Stomach (tissue), 9 donors: ENCODE data around the gene CUX1. TPM values are rescaled to one million over a fixed set of nuclear protein-coding genes. Genes with fewer than 3 reads are reported as not detected.

Source experiments
- DNase-seq, 2 donors: peaks; one replicate each; pipeline versions ENCODE4 v3.0.0 to v3.0.0-alpha.2; 2013 to 2019
- H3K27ac ChIP-seq, 5 donors: fragments of 200-600 bp in 4 of 5; sonication (generic) in 4 of 5; one replicate each; pipeline ENCODE4 v1.5.1; 2013 to 2019; ENCODE audit warnings: mild to moderate bottlenecking in 1 of 5, moderate library complexity in 1 of 5
- H3K27me3 ChIP-seq, 3 donors: fragments of 200-600 bp; sonication (generic); one replicate each; pipeline ENCODE4 v1.5.1; 2017 to 2019; ENCODE audit warnings: mixed run types in 1 of 3
- H3K36me3 ChIP-seq, 4 donors: fragments of 200-600 bp; sonication (generic); 1 replicate in 3 of 4; 2 replicates in 1 of 4; pipeline ENCODE4 v1.5.1; 2016 to 2019
- H3K4me1 ChIP-seq, 4 donors: fragments of 200-600 bp; sonication (generic); one replicate each; pipeline ENCODE4 v1.5.1; 2016 to 2019
- H3K4me3 ChIP-seq, 4 donors: fragments of 200-600 bp; sonication (generic) in 3 of 4; one replicate each; pipeline ENCODE4 v1.5.1; 2016 to 2019; ENCODE audit warnings: mild to moderate bottlenecking in 1 of 4
- H3K9me3 ChIP-seq, 4 donors: fragments of 200-600 bp; sonication (generic); one replicate each; pipeline ENCODE4 v1.5.1; 2016 to 2019
- CTCF ChIP-seq, 7 experiments: fragments of 450-650 bp in 4 of 7; fragments of 200-600 bp in 3 of 7; sonication (generic) in 3 of 7; IDR thresholded peaks; one replicate each; pipeline ENCODE4 v1.5.1; 2016 to 2019; ENCODE audit warnings: antibody characterized with exemption in 7 of 7, control low read depth in 2 of 7, mild to moderate bottlenecking in 1 of 7
- EP300 ChIP-seq: sonication (generic); formaldehyde crosslinking; IDR thresholded peaks from one replicate; pipeline ENCODE4 v1.6.1; 2017; ENCODE audit warnings: antibody characterized with exemption
- POLR2A ChIP-seq, 4 donors: fragments of 450-650 bp; IDR thresholded peaks; one replicate each; pipeline ENCODE4 v1.6.1; 2016; ENCODE audit warnings: antibody characterized with exemption in 4 of 4, control low read depth in 2 of 4, mild to moderate bottlenecking in 1 of 4, moderate library complexity in 1 of 4
- POLR2AphosphoS5 ChIP-seq, 3 donors: sonication (generic); formaldehyde crosslinking; IDR thresholded peaks; one replicate each; pipeline ENCODE4 v1.6.1; 2016; ENCODE audit warnings: antibody characterized with exemption in 3 of 3
- whole genome bisulfite sequencing, 5 donors: extraction: QIAGEN DNeasy Blood & Tissue Kit in 3 of 5; methylation state at CpG; one replicate each; pipeline versions ENCODE4 v1.1.5 to v1.1.7; 2013 to 2018; 5-methylcytosine and 5-hydroxymethylcytosine counted together
- intact Hi-C: fragments of 100-400 bp; cut with DNase I; formaldehyde crosslinking; loops from one replicate; pipeline ENCODE4 v1.15.1; 2023; ENCODE audit warnings: low total_unique reads
- polyA plus RNA-seq, 3 donors: library from polyadenylated mRNA; stranded (reverse); fragments of 200-250 nt; gene quantifications; one replicate each; pipeline ENCODE4 v1.2.3, GENCODE V29; 2013
- total RNA-seq, 5 donors: library from RNA; depleted of rRNA; stranded (reverse); fragments of >200 nt; gene quantifications; one replicate each; pipeline versions ENCODE4 v1.1.0 to v1.2.3, GENCODE V29; 2014 to 2016
- donor health status: healthy with polysubstance abuse.
- donor health status: Bipolar disorder and iron deficiency.
- donor health status: healthy.

CUX1 gene
- total and polyA plus RNA-seq, 8 donors: 24.7 to 201 (median 54.7) TPM

- Histone ChIP-seq H3K4me3 (no peak overlapping the region), H3K27ac (peak overlapping the region in 4 of 5 donors; percentile 69 to 95 (median 89)), H3K36me3 (no peaks in the 10 kb centered on the region), H3K4me1 (peaks cover 33 to 75% (median 61%) of the 10 kb centered on the region in 4 donors), H3K9me3 (no peaks in the 10 kb centered on the region), H3K27me3 (no peaks in the 10 kb centered on the region)
- 18 to 41% (median 29%) methylated on average over 5 of the region's 5 CpGs for WGBS, 5 donors
- TF ChIP-seq EP300 (no peak), POLR2AphosphoS5 (IDR thresholded peaks at IDR 0.05) (peak in 1 of 3 donors; percentile 17), POLR2A (IDR thresholded peaks at IDR 0.05) (no peak)
- DNase-seq: no peak
- intact Hi-C loops: no loop called here
Observed at GRCh38 chr7:101859411-101860106, 42.1 kb downstream of the CUX1 start.

GRCh38 chr7:101860316-101861217 lies 43.1 kb downstream of the CUX1 start:
- TF ChIP-seq CTCF (IDR thresholded peaks at IDR 0.05) (no peak), POLR2A (IDR thresholded peaks at IDR 0.05) (no peak), POLR2AphosphoS5 (IDR thresholded peaks at IDR 0.05) (no peak), EP300 (no peak)
- Histone ChIP-seq H3K36me3 (no peaks in the 10 kb centered on the region), H3K27me3 (no peaks in the 10 kb centered on the region), H3K4me1 (peaks cover 33 to 79% (median 55%) of the 10 kb centered on the region in 4 donors), H3K27ac (peak overlapping the region in 3 of 5 donors; percentile 69 to 95 (median 92)), H3K9me3 (no peaks in the 10 kb centered on the region), H3K4me3 (no peak overlapping the region)
- intact Hi-C loops: no loop called here
- DNase-seq: no peak
- 89 to 93% (median 92%) methylated on average over 11 of the region's 11 CpGs for WGBS, 5 donors

GRCh38 chr7:101861218-101861775 lies 43.9 kb downstream of the CUX1 start:
- no peak for DNase-seq
- H3K36me3 ChIP-seq: no peaks in the 10 kb centered on the region
- H3K27ac ChIP-seq: no peak overlapping the region
- intact Hi-C loops: no loop called here
- H3K4me3 ChIP-seq: no peak overlapping the region
- no peaks in the 10 kb centered on the region for H3K27me3 ChIP-seq
- H3K9me3 ChIP-seq: no peaks in the 10 kb centered on the region
- peaks cover 32 to 74% (median 48%) of the 10 kb centered on the region in 4 donors for H3K4me1 ChIP-seq
- no peak for TF ChIP-seq POLR2A (IDR thresholded peaks at IDR 0.05)
- TF ChIP-seq EP300: no peak
- TF ChIP-seq CTCF (IDR thresholded peaks at IDR 0.05): no peak
- no peak for TF ChIP-seq POLR2AphosphoS5 (IDR thresholded peaks at IDR 0.05)
- 84 to 90% (median 89%) methylated on average over 7 to 8 of the region's 8 CpGs for WGBS, 5 donors

GRCh38 chr7:101862280-101863220 lies 45.1 kb downstream of the CUX1 start:
- Histone ChIP-seq H3K9me3 (no peaks in the 10 kb centered on the region), H3K4me1 (peaks cover 20 to 61% (median 43%) of the 10 kb centered on the region in 4 donors), H3K4me3 (no peak overlapping the region), H3K27ac (no peak overlapping the region), H3K27me3 (no peaks in the 10 kb centered on the region), H3K36me3 (no peaks in the 10 kb centered on the region)
- intact Hi-C loops: no loop called here
- WGBS, 5 donors: 78 to 84% (median 81%) methylated on average over 18 of the region's 18 CpGs
- no peak for DNase-seq
- TF ChIP-seq CTCF (IDR thresholded peaks at IDR 0.05): no peak
- TF ChIP-seq POLR2A (IDR thresholded peaks at IDR 0.05): no peak
